Astrocyte (in vitro differentiated cells and primary cell): Measurements from ENCODE around the gene AARSD1.

Experiments
- EZH2 ChIP-seq: IDR thresholded peaks from 2 replicates; pipeline ENCODE4 v1.6.1; 2012; ENCODE audit warnings: mild to moderate bottlenecking, low read length, inconsistent platforms; ENCODE audit not compliant: insufficient read depth
- TF ChIP-seq, protein P1 (sequence below): IDR thresholded peaks from 2 replicates; pipeline ENCODE4 v1.5.1; 2011; ENCODE audit warnings: low read depth, mild to moderate bottlenecking, inconsistent platforms, low read length, moderate library complexity; ENCODE audit not compliant: insufficient read depth

GRCh38 chr17:42969001-42969581 lies 4.8 kb upstream of the AARSD1 start:
- TF ChIP-seq, protein P1, sequence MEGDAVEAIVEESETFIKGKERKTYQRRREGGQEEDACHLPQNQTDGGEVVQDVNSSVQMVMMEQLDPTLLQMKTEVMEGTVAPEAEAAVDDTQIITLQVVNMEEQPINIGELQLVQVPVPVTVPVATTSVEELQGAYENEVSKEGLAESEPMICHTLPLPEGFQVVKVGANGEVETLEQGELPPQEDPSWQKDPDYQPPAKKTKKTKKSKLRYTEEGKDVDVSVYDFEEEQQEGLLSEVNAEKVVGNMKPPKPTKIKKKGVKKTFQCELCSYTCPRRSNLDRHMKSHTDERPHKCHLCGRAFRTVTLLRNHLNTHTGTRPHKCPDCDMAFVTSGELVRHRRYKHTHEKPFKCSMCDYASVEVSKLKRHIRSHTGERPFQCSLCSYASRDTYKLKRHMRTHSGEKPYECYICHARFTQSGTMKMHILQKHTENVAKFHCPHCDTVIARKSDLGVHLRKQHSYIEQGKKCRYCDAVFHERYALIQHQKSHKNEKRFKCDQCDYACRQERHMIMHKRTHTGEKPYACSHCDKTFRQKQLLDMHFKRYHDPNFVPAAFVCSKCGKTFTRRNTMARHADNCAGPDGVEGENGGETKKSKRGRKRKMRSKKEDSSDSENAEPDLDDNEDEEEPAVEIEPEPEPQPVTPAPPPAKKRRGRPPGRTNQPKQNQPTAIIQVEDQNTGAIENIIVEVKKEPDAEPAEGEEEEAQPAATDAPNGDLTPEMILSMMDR: no peak
- no peak for TF ChIP-seq EZH2
